Measurements from ENCODE around the gene JAZF1. TPM values are rescaled to one million over a fixed set of nuclear protein-coding genes. Genes with fewer than 3 reads are reported as not detected.
A peak's percentile ranks its signal among the peaks of the same experiment; 100 is the strongest.

JAZF1 gene
- total and polyA plus RNA-seq, 3 experiments from 2014 or later, result 3.2 to 5.1 (median 4.9) TPM

- Histone ChIP-seq H3K4me3 (ENCODE audit: low read length) (no peak overlapping the region), H3K27ac (ENCODE audit: low read depth, low read length) (no peak overlapping the region), H3K4me1 (ENCODE audit: insufficient read depth, low read length) (peaks cover 19% of the 10 kb centered on the region), H3K9me3 (ENCODE audit: low read length) (no peaks in the 10 kb centered on the region), H3K36me3 (ENCODE audit: insufficient read depth, low read length) (no peaks in the 10 kb centered on the region), H3K27me3 (ENCODE audit: insufficient read depth, low read length, poor library complexity, severe bottlenecking) (no peaks in the 10 kb centered on the region)
- DNase-seq, result peak in 1 of 5 donors; percentile 35
- ChIA-PET POLR2A (no interaction called here), CTCF (interaction anchor here (1.0 kb wide), 1 partner anchor 56 kb away, joined by 3 read pairs; no protein-coding TSS in a partner anchor)
- peaks cover 39 to 63% (median 60%) of the 10 kb centered on the region in 3 donors for H3K4me1 Mint-ChIP-seq
- H3K27ac Mint-ChIP-seq, result peak overlapping the region; percentile 2 to 85 (median 68)
- H3K27me3 Mint-ChIP-seq, result no peaks in the 10 kb centered on the region
- H3K4me3 Mint-ChIP-seq, result peak overlapping the region in 6 of 7 donors; percentile 28 to 71 (median 54)
- H3K9me3 Mint-ChIP-seq, result no peaks in the 10 kb centered on the region
- peaks cover 0 to 4% (median 1%) of the 10 kb centered on the region in 3 donors for H3K36me3 Mint-ChIP-seq
Measured at GRCh38 chr7:28151965-28152364, 28.6 kb downstream of the JAZF1 start.

GRCh38 chr7:28149291-28150101 is 31.1 kb downstream of the JAZF1 start:
- peaks cover 24 to 38% (median 36%) of the 10 kb centered on the region in 3 donors for H3K4me1 Mint-ChIP-seq
- no peaks in the 10 kb centered on the region for H3K9me3 ChIP-seq (ENCODE audit: low read length)
- CTCF ChIA-PET, result no interaction called here
- H3K27ac ChIP-seq (ENCODE audit: low read depth, low read length), result no peak overlapping the region
- no peaks in the 10 kb centered on the region for H3K36me3 ChIP-seq (ENCODE audit: insufficient read depth, low read length)
- peaks cover 5 to 6% (median 6%) of the 10 kb centered on the region in 3 donors for H3K36me3 Mint-ChIP-seq
- DNase-seq, result no peak
- H3K4me1 ChIP-seq (ENCODE audit: insufficient read depth, low read length), result peaks cover 13% of the 10 kb centered on the region
- H3K27ac Mint-ChIP-seq, result peak overlapping the region in 4 of 8 donors; percentile 42 to 58 (median 47)
- no peaks in the 10 kb centered on the region for H3K27me3 Mint-ChIP-seq
- H3K4me3 ChIP-seq (ENCODE audit: low read length), result no peak overlapping the region
- POLR2A ChIA-PET, result no interaction called here
- peak overlapping the region in 1 of 7 donors; percentile 3 for H3K4me3 Mint-ChIP-seq
- H3K9me3 Mint-ChIP-seq, result no peaks in the 10 kb centered on the region
- no peaks in the 10 kb centered on the region for H3K27me3 ChIP-seq (ENCODE audit: insufficient read depth, low read length, poor library complexity, severe bottlenecking)

- H3K27me3 ChIP-seq (ENCODE audit: insufficient read depth, low read length, poor library complexity, severe bottlenecking), result no peaks in the 10 kb centered on the region
- H3K4me3 ChIP-seq (ENCODE audit: low read length), result no peak overlapping the region
- H3K9me3 ChIP-seq (ENCODE audit: low read length), result no peaks in the 10 kb centered on the region
- Mint-ChIP-seq H3K36me3 (peaks cover 5 to 6% (median 6%) of the 10 kb centered on the region in 3 donors), H3K27me3 (no peaks in the 10 kb centered on the region), H3K27ac (no peak overlapping the region), H3K4me1 (peaks cover 0 to 15% (median 10%) of the 10 kb centered on the region in 3 donors), H3K9me3 (no peaks in the 10 kb centered on the region), H3K4me3 (no peak overlapping the region)
- H3K4me1 ChIP-seq (ENCODE audit: insufficient read depth, low read length), result no peaks in the 10 kb centered on the region
- H3K27ac ChIP-seq (ENCODE audit: low read depth, low read length), result no peak overlapping the region
- DNase-seq, result no peak
- ChIA-PET POLR2A (no interaction called here), CTCF (no interaction called here)
- H3K36me3 ChIP-seq (ENCODE audit: insufficient read depth, low read length), result no peaks in the 10 kb centered on the region
Measured at GRCh38 chr7:28145931-28146330, 34.7 kb downstream of the JAZF1 start.

GRCh38 chr7:28145090-28145626 is 35.4 kb downstream of the JAZF1 start:
- Histone ChIP-seq H3K4me1 (ENCODE audit: insufficient read depth, low read length) (no peaks in the 10 kb centered on the region), H3K9me3 (ENCODE audit: low read length) (no peaks in the 10 kb centered on the region), H3K27ac (ENCODE audit: low read depth, low read length) (no peak overlapping the region), H3K27me3 (ENCODE audit: insufficient read depth, low read length, poor library complexity, severe bottlenecking) (no peaks in the 10 kb centered on the region), H3K36me3 (ENCODE audit: insufficient read depth, low read length) (no peaks in the 10 kb centered on the region), H3K4me3 (ENCODE audit: low read length) (no peak overlapping the region)
- no peaks in the 10 kb centered on the region for H3K27me3 Mint-ChIP-seq
- H3K9me3 Mint-ChIP-seq, result no peaks in the 10 kb centered on the region
- peaks cover 5 to 6% (median 6%) of the 10 kb centered on the region in 3 donors for H3K36me3 Mint-ChIP-seq
- no peak for DNase-seq
- CTCF ChIA-PET, result no interaction called here
- POLR2A ChIA-PET, result no interaction called here
- H3K27ac Mint-ChIP-seq, result no peak overlapping the region
- H3K4me1 Mint-ChIP-seq, result peaks cover 0 to 13% (median 5%) of the 10 kb centered on the region in 3 donors
- no peak overlapping the region for H3K4me3 Mint-ChIP-seq

- CTCF ChIA-PET, result no interaction called here
- peaks cover 0 to 6% (median 0%) of the 10 kb centered on the region in 3 donors for H3K4me1 Mint-ChIP-seq
- H3K4me3 ChIP-seq (ENCODE audit: low read length), result no peak overlapping the region
Measured at GRCh38 chr7:28144266-28144665, 36.3 kb downstream of the JAZF1 start.

GRCh38 chr7:28142650-28143049 is 37.9 kb downstream of the JAZF1 start:
- ChIA-PET CTCF (no interaction called here), POLR2A (no interaction called here)
- Histone ChIP-seq H3K36me3 (ENCODE audit: insufficient read depth, low read length) (no peaks in the 10 kb centered on the region), H3K27me3 (ENCODE audit: insufficient read depth, low read length, poor library complexity, severe bottlenecking) (no peaks in the 10 kb centered on the region), H3K4me1 (ENCODE audit: insufficient read depth, low read length) (no peaks in the 10 kb centered on the region), H3K9me3 (ENCODE audit: low read length) (no peaks in the 10 kb centered on the region), H3K27ac (ENCODE audit: low read depth, low read length) (no peak overlapping the region), H3K4me3 (ENCODE audit: low read length) (no peak overlapping the region)
- no peaks in the 10 kb centered on the region for H3K27me3 Mint-ChIP-seq
- H3K27ac Mint-ChIP-seq, result no peak overlapping the region
- H3K4me1 Mint-ChIP-seq, result peaks cover 0 to 6% (median 0%) of the 10 kb centered on the region in 3 donors
- no peaks in the 10 kb centered on the region for H3K9me3 Mint-ChIP-seq
- peaks cover 3 to 8% (median 3%) of the 10 kb centered on the region in 3 donors for H3K36me3 Mint-ChIP-seq
- no peak overlapping the region for H3K4me3 Mint-ChIP-seq
- no peak for DNase-seq

More at GRCh38 chr7:28144266-28144665, 36.3 kb downstream of the JAZF1 start:
- Histone ChIP-seq H3K27ac (ENCODE audit: low read depth, low read length) (no peak overlapping the region), H3K4me1 (ENCODE audit: insufficient read depth, low read length) (no peaks in the 10 kb centered on the region), H3K27me3 (ENCODE audit: insufficient read depth, low read length, poor library complexity, severe bottlenecking) (no peaks in the 10 kb centered on the region), H3K36me3 (ENCODE audit: insufficient read depth, low read length) (no peaks in the 10 kb centered on the region), H3K9me3 (ENCODE audit: low read length) (no peaks in the 10 kb centered on the region)
- H3K36me3 Mint-ChIP-seq, result peaks cover 3 to 6% (median 5%) of the 10 kb centered on the region in 3 donors
- H3K9me3 Mint-ChIP-seq, result no peaks in the 10 kb centered on the region
- H3K27ac Mint-ChIP-seq, result peak overlapping the region in 1 of 8 donors; percentile 57
- DNase-seq, result no peak
- no peaks in the 10 kb centered on the region for H3K27me3 Mint-ChIP-seq
- POLR2A ChIA-PET, result no interaction called here
- no peak overlapping the region for H3K4me3 Mint-ChIP-seq

- Histone ChIP-seq H3K9me3 (ENCODE audit: low read length) (no peaks in the 10 kb centered on the region), H3K4me3 (ENCODE audit: low read length) (no peak overlapping the region), H3K27ac (ENCODE audit: low read depth, low read length) (no peak overlapping the region), H3K4me1 (ENCODE audit: insufficient read depth, low read length) (no peaks in the 10 kb centered on the region), H3K27me3 (ENCODE audit: insufficient read depth, low read length, poor library complexity, severe bottlenecking) (no peaks in the 10 kb centered on the region), H3K36me3 (ENCODE audit: insufficient read depth, low read length) (no peaks in the 10 kb centered on the region)
- ChIA-PET POLR2A (no interaction called here), CTCF (no interaction called here)
- H3K36me3 Mint-ChIP-seq, result peaks cover 5 to 7% (median 7%) of the 10 kb centered on the region in 3 donors
- no peak overlapping the region for H3K27ac Mint-ChIP-seq
- DNase-seq, result no peak
- H3K4me3 Mint-ChIP-seq, result no peak overlapping the region
- H3K4me1 Mint-ChIP-seq, result peaks cover 2 to 13% (median 8%) of the 10 kb centered on the region in 3 donors
- H3K9me3 Mint-ChIP-seq, result no peaks in the 10 kb centered on the region
- no peaks in the 10 kb centered on the region for H3K27me3 Mint-ChIP-seq
Measured at GRCh38 chr7:28140979-28141378, 39.6 kb downstream of the JAZF1 start.

- Mint-ChIP-seq H3K9me3 (no peaks in the 10 kb centered on the region), H3K27me3 (no peaks in the 10 kb centered on the region), H3K27ac (peak overlapping the region in 1 of 8 donors; percentile 58), H3K4me1 (peaks cover 5 to 24% (median 15%) of the 10 kb centered on the region in 3 donors), H3K4me3 (no peak overlapping the region), H3K36me3 (peaks cover 3 to 5% (median 4%) of the 10 kb centered on the region in 3 donors)
- H3K27me3 ChIP-seq (ENCODE audit: insufficient read depth, low read length, poor library complexity, severe bottlenecking), result no peaks in the 10 kb centered on the region
- no peaks in the 10 kb centered on the region for H3K4me1 ChIP-seq (ENCODE audit: insufficient read depth, low read length)
- POLR2A ChIA-PET, result no interaction called here
- CTCF ChIA-PET, result no interaction called here
- no peak for DNase-seq
- H3K4me3 ChIP-seq (ENCODE audit: low read length), result no peak overlapping the region
- H3K9me3 ChIP-seq (ENCODE audit: low read length), result no peaks in the 10 kb centered on the region
- no peak overlapping the region for H3K27ac ChIP-seq (ENCODE audit: low read depth, low read length)
- H3K36me3 ChIP-seq (ENCODE audit: insufficient read depth, low read length), result no peaks in the 10 kb centered on the region
Measured at GRCh38 chr7:28138837-28139236, 41.8 kb downstream of the JAZF1 start.
